ENCODE data around the gene WDR7.

- TF ChIP-seq CTCF (IDR thresholded peaks at IDR 0.05 in 2 of 3, conservative IDR thresholded peaks at IDR 0.05 in 1 of 3; ENCODE audit: borderline replicate concordance in 1 of 3, insufficient read depth in 1 of 3, low read depth in 2 of 3, low read length in 2 of 3) (no peak), ZBTB33 (IDR thresholded peaks at IDR 0.05; ENCODE audit: extremely low read depth, insufficient replicate concordance, low read length) (no peak), EZH2phosphoT487 (IDR thresholded peaks at IDR 0.05; ENCODE audit: borderline replicate concordance) (no peak), RAD21 (IDR thresholded peaks at IDR 0.05; ENCODE audit: low read depth) (no peak), POLR2A (IDR thresholded peaks at IDR 0.05; ENCODE audit: borderline replicate concordance, extremely low read depth, insufficient read depth, insufficient read length) (no peak), EGR1 (IDR thresholded peaks at IDR 0.05; ENCODE audit: low read depth) (no peak), ZNF274 (IDR thresholded peaks at IDR 0.05; ENCODE audit: low read depth, low read length) (no peak), SP1 (IDR thresholded peaks at IDR 0.05; ENCODE audit: low read depth) (no peak), POLR2AphosphoS5 (IDR thresholded peaks at IDR 0.05; ENCODE audit: low read depth, low read length) (no peak)
These were observed 348.7 kb downstream of the WDR7 start for GRCh38 chr18:56999823-57000222.
